ENCODE measurements around the gene TEX14.
A peak's percentile ranks its signal among the peaks of the same experiment; 100 is the strongest.
"Not testable (repeated sequence)": the region's sequence is repeated elsewhere in the genome, so short reads cannot be mapped to it uniquely, and the experiment has no call there.

Gene TEX14

GRCh38 chr17:58686980-58687379, 4.9 kb downstream of the TEX14 start:
- DNase-seq, result no peak

- not testable (repeated sequence) for DNase-seq
Measured at GRCh38 chr17:58684462-58684861, 7.4 kb downstream of the TEX14 start.

GRCh38 chr17:58684003-58684402, 7.8 kb downstream of the TEX14 start:
- no peak for DNase-seq

- no peak for DNase-seq
Measured at GRCh38 chr17:58680038-58680369, 11.8 kb downstream of the TEX14 start.

GRCh38 chr17:58679263-58680037, 12.4 kb downstream of the TEX14 start:
- peak; percentile 48 for DNase-seq

DNA sequence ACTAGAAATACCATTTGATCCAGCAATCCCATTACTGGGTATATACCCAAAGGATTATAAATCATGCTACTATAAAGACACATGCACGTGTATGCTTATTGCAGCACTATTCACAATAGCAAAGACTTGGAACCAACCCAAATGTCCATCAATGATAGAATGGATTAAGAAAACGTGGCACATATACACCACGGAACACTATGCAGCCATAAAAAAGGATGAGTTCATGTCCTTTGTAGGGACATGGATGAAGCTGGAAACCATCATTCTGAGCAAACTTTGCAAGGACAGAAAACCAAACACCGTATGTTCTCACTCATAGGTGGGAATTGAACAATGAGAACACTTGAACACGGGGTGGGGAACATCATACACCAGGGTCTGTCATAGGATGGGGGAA, 13.6 kb downstream of the TEX14 start:
- DNase-seq, result not testable (repeated sequence)

DNA sequence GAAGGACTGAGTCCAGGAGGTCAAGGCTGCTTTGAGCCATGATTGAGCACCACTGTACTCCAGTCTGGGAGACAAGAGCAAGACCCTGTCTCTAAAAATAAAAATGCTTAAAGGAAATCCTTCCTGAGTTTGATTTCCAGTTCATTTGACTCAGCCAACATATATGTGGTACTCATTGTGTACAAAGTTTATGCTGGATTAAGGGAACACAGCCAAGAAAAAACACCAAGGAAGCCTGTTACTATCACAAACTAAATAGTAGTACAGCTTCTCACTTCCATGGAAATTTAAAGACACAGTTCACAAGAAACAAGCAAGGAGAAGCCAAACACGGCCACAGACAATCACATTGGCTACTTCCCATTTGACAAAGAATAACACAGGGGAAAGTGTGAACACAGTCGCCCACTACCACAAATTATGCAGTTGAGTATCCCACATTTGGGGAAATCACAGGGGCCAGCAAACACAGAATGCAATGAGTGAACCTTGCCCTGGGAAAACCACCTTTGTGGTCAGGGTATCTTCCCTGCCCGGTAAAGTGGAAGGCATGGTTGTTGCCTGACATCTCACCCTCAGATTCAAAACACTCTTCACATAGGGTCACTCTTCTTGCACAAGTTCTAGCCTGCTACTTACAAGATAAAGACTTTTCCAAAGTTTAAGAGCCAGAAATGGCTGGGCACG, 14.5 kb downstream of the TEX14 start:
- DNase-seq, result peak; percentile 48

DNA sequence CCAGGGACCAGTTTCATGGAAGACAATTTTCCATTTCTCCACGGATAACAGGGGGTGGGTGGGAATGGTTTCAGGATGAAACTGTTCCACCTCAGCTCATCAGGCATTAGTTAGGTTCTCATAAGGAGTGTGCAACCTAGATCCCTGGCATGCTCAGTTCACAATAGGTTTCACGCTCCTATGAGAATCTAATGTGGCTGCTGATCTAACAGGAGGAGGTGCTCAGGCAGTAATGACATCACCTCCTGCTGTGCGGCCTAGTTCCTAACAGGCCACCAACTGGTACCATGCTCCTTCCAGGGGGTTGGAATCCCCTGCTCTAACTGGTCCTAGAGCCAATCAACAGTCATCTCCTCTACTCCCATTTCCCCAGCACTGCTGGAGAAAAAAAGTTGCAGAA, 19.9 kb downstream of the TEX14 start:
- DNase-seq, result no peak

DNA sequence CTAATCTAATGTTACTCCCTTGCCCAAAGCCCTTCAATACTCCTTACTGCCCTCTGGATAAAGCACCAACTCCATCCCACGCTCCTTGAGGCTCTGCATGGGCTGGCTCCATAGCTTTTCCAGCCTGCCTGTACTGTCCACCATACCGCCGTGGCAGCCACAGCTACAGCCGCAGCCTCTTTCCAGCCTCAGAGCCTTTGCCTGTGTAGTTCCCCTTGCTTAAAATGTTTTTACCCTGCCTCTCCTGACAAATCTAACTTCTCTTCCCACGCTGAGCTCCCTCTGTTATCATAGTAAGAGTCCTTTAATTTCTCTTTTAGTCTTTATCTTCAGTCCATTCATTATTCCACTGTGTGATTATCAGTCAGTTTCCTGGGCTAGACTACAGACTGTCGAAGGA, 22.0 kb downstream of the TEX14 start:
- no peak for DNase-seq

DNA sequence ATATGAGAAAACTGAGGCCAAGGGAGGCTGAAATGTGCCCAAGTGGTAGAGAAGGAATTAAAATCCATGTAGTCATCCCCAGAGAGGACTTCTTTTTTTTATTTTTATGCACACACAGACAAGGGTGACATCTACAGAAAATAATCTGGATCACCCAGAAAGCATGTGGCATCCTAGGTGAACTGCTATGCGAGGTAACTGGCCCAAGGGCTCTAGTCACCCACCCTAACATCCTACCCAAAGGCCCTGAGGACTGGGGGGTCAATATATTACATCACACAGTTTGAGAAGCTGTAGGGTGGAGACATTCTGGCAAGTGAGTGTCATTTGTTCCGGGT, 23.3 kb downstream of the TEX14 start:
- no peak for DNase-seq

- DNase-seq, result no peak
Measured at GRCh38 chr17:58667934-58668597, 23.8 kb downstream of the TEX14 start.

GRCh38 chr17:58666858-58667267, 25.0 kb downstream of the TEX14 start:
- DNase-seq, result peak; percentile 32

DNA sequence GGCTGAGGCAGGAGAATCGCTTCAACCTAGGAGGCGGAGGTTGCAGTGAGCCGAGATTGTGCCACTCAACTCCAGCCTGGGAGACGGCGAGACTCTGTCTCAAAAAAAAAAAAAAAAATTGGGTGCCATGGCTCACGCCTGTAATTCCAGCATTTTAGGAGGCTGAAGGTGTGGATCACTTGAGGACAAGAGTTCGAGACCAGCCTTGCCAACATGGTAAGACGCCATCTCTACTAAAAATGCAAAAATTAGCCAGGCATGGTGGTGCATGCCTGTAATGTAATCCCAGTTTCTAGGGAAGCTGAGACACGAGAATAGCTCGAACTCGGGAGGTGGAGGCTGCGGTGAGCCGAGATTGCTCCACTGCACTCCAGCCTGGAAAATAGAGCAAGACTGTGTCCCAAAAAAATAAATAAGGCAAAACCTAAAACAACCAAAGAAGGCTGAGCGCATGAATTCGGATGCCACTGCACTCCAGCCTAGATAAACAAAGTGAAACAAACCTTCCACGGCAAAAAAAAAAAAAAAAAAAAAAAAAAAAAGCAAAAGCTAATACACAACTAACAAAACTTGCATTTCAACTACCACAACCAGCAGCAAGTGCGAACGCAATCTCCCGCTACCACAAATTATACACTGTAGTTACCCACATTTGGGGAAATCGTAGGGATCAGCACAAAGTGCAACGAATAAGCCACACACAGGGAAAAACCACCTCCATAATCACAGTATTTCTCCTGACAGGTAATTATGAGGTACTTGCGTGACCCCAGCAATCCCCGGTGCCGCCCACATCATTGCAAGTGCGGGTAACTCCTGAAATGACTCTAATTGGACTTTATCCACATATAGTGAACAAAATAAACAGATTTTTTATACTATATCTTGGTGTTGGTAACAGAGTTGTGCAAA, 25.6 kb downstream of the TEX14 start:
- DNase-seq, result no peak

DNA sequence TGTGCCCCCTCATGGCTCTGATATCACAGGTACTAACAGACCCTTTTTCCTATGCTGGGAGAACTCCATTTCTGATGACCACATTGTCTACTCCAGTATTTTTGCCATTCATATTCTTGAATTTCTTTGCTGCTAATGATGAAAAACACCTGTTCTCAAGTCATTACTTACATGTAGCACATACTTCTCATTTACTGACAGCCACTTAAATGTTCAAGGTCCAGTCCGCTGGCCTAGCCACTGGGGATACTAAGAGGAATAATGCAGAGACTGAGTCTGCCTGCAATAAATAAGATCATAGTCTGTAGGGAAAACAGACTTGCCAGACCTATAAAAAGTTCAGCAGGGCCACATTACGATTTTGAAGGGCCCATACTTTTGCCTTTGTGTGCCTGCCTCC, 27.5 kb downstream of the TEX14 start:
- DNase-seq, result no peak

GRCh38 chr17:58661499-58661898, 30.3 kb downstream of the TEX14 start:
- DNase-seq, result no peak

DNA sequence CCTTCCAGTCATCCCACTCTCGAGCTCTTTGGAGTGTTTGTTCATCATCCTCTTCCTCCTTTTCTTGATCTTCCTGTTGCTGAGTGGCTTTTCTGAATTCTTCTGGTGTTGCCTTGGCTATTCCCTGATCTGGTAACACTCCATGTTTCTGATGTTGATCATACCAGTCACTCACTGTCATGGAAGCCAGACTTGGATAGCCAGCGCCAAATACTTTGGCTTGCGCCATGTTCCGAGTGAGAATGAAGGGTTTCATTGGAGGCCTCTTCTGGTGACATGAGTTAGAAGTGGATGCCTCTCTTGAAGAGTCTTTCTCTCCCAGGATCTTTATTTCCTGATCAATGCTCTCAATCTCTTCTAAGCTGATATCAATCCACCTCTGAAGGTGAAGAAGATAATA, 31.2 kb downstream of the TEX14 start:
- DNase-seq, result no peak

GRCh38 chr17:58659714-58660084, 32.1 kb downstream of the TEX14 start:
- DNase-seq, result not testable (repeated sequence)

DNA sequence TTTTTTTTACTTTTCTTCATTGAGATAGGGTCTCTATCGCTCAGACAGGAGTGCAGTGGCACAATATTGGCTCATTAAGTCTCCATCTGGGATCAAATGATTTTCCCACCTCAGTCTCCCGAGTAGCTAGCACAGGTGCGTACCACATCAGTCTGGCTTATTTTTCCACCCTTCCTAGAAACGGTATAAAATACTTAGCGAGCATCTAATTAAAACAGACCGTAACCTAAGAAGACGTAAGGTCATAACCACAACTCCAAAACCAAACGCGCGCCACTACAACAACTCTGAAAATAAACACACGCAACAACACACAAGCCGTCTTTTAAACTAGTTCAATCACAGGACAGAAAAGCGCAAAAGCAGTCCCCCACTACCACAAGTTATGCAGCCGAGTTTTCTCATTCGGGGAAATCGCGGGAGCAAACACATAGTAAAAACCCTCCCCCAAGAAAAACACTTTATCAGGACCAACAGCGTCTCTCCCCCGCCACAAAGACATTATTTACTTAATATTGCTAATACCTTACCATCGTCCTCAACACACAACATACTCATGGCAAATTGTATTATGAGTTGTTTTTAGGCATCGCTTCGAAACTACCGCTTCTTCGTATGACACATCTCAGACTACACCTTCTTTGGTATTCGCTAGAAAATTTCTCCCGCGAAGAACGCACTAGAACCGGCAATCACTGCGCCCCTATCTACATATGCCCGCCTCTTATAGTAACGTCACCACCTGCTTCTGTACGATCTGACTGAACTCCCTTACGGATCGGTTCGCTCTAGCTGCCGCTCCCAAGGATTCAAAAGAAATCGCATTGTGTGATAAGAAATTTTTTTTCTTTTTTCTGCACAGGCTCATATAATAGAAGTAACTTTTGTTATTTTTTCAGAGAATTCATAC, 32.8 kb downstream of the TEX14 start:
- peak; percentile 99 for DNase-seq

DNA sequence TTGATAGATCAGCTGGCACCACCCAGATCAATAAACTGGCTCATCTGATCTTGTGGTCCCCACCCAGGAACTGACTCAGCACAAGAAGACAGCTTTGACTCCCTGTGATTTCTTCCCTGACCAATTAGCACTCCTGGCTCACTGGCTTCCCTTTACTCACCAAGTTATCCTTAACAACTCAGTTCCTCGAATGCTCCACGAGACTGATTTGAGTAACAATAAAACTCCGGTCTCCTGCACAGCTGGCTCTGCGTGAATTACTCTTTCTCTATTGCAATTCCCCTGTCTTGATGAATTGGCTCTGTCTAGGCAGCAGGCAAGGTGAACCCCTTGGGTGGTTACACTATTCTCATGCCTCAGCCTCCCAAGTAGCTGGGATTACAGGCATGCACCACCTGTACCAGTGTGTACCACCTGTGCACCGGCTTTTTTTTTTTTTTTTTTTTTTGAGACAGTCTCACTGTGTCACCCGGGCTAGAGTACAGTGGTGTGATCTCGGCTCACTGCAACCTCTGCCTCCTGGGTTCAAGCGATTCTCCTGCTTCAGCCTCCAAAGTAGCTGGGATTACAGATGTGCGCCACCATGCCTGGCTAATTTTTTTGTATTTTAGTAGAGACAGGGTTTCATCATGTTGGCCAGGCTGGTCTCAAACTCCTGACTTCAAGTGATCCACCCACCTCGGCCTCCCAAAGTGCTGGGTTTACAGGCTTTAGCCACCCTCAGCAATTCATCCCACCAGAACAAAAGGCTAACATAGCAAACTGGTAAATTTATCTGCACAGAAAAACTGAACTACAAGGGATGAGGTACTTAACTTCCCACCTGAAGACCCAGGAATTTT, 33.7 kb downstream of the TEX14 start:
- DNase-seq, result not testable (repeated sequence)

DNA sequence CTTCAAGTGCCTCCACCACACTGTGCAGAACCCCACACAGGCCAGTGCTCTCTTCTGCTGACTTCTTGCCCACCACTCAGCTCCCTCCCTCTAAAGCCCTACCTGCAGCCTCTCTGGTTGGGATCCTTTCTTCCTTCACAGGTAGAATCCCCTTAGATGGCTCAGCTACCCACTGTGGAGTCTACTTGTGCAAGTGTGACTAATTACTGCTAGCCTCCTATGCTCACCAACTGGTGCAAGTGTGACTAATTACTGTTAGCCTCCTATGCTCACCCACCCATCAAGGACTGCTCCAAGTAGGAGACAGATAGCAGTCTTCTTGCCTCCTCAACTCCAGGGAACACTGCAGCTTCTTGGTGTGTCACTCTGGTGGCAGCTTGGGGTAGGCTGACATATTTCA, 43.6 kb downstream of the TEX14 start:
- DNase-seq, result no peak

DNA sequence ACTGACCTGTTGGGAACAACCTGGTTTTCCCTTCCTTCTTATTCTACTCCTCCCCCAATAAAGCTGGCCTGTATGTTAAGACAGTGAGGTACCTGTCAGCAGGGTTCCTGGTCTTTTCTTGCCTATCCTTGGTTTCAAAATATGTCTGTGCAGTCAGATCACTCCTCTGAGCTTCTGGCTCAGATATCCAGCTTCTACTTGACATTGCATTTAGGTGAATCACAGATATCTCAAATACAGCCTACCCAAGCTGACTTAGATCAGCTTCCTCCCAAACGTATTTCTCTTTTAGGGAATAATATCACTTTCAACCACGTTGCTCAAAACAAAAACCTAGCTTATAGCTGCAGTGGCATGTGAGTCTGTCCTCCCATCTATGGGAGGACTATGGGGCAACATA, 48.7 kb downstream of the TEX14 start:
- peak; percentile 76 for DNase-seq

All from fibroblast of skin of right quadriceps (primary cell).